ENCODE results near the gene SLC9A4. TPM values are rescaled to one million over a fixed set of nuclear protein-coding genes. Genes with fewer than 3 reads are reported as not detected.

Gene SLC9A4
- total RNA-seq, 2 experiments from 2014 or later, result 0.03 to 0.10 TPM

- CTCF ChIA-PET (ENCODE audit: unreplicated experiment), result no interaction called here
- DNase-seq (ENCODE audit: low spot score), result no peak
- no TSS peak for BruUV-seq (replicated peaks)
- no peak overlapping the region for H2AFZ ChIP-seq (ENCODE audit: low read length)
- no peaks in the 10 kb centered on the region for H4K20me1 ChIP-seq (ENCODE audit: insufficient read depth, low read length)
- POLR2A ChIA-PET, result interaction anchor here (0.6 to 1.4 kb wide), 2 partner anchors 53 to 790 kb away, joined by 3 to 6 read pairs; no protein-coding TSS in a partner anchor
- intact Hi-C loops (cut with micrococcal nuclease; ENCODE audit: unreplicated experiment), result no loop called here
- H3K9me2 ChIP-seq (ENCODE audit: insufficient read depth, low read length), result no peaks in the 10 kb centered on the region
- no peak for TF ChIP-seq CTCF (conservative IDR thresholded peaks at IDR 0.05; ENCODE audit: low read length)
- no peak for TF ChIP-seq EZH2phosphoT487 (IDR thresholded peaks at IDR 0.05; ENCODE audit: borderline replicate concordance, low read depth, low read length)
- H3K79me2 ChIP-seq (ENCODE audit: insufficient read depth, low read depth, low read length), result no peaks in the 10 kb centered on the region
- H3K4me2 ChIP-seq (ENCODE audit: low read length), result no peak overlapping the region
- H3K9me3 ChIP-seq (ENCODE audit: low read length), result no peaks in the 10 kb centered on the region
- no peak overlapping the region for H3K4me3 ChIP-seq (ENCODE audit: low read depth, low read length, poor library complexity, severe bottlenecking)
- no peaks in the 10 kb centered on the region for H3K36me3 ChIP-seq (ENCODE audit: insufficient read depth, low read length)
- no peak overlapping the region for H3K27ac ChIP-seq (ENCODE audit: low read depth, low read length, poor library complexity, severe bottlenecking)
- no peaks in the 10 kb centered on the region for H3K4me1 ChIP-seq (ENCODE audit: insufficient read depth, low read length, poor library complexity, severe bottlenecking)
Observed at GRCh38 chr2:102513355-102513939, 40.4 kb downstream of the SLC9A4 start.

GRCh38 chr2:102514061-102514785, 41.2 kb downstream of the SLC9A4 start:
- Histone ChIP-seq H3K36me3 (ENCODE audit: insufficient read depth, low read length) (no peaks in the 10 kb centered on the region), H3K79me2 (ENCODE audit: insufficient read depth, low read depth, low read length) (no peaks in the 10 kb centered on the region), H3K9me2 (ENCODE audit: insufficient read depth, low read length) (no peaks in the 10 kb centered on the region), H4K20me1 (ENCODE audit: insufficient read depth, low read length) (no peaks in the 10 kb centered on the region), H2AFZ (ENCODE audit: low read length) (no peak overlapping the region), H3K9me3 (ENCODE audit: low read length) (no peaks in the 10 kb centered on the region), H3K4me1 (ENCODE audit: insufficient read depth, low read length, poor library complexity, severe bottlenecking) (no peaks in the 10 kb centered on the region), H3K4me2 (ENCODE audit: low read length) (no peak overlapping the region), H3K27ac (ENCODE audit: low read depth, low read length, poor library complexity, severe bottlenecking) (no peak overlapping the region), H3K4me3 (ENCODE audit: low read depth, low read length, poor library complexity, severe bottlenecking) (no peak overlapping the region)
- TF ChIP-seq EZH2phosphoT487 (IDR thresholded peaks at IDR 0.05; ENCODE audit: borderline replicate concordance, low read depth, low read length) (no peak), CTCF (conservative IDR thresholded peaks at IDR 0.05; ENCODE audit: low read length) (no peak)
- no TSS peak for BruUV-seq (replicated peaks)
- intact Hi-C loops (cut with micrococcal nuclease; ENCODE audit: unreplicated experiment), result no loop called here
- no peak for DNase-seq (ENCODE audit: low spot score)
- POLR2A ChIA-PET, result interaction anchor here (0.6 kb wide), 1 partner anchor 789 kb away, joined by 6 read pairs; no protein-coding TSS in a partner anchor
- CTCF ChIA-PET (ENCODE audit: unreplicated experiment), result no interaction called here

GRCh38 chr2:102515851-102516250, 42.8 kb downstream of the SLC9A4 start:
- Histone ChIP-seq H3K4me2 (ENCODE audit: low read length) (no peak overlapping the region), H3K9me2 (ENCODE audit: insufficient read depth, low read length) (no peaks in the 10 kb centered on the region), H3K36me3 (ENCODE audit: insufficient read depth, low read length) (no peaks in the 10 kb centered on the region), H3K4me1 (ENCODE audit: insufficient read depth, low read length, poor library complexity, severe bottlenecking) (no peaks in the 10 kb centered on the region), H2AFZ (ENCODE audit: low read length) (no peak overlapping the region), H3K4me3 (ENCODE audit: low read depth, low read length, poor library complexity, severe bottlenecking) (no peak overlapping the region), H3K9me3 (ENCODE audit: low read length) (no peaks in the 10 kb centered on the region), H4K20me1 (ENCODE audit: insufficient read depth, low read length) (no peaks in the 10 kb centered on the region), H3K27ac (ENCODE audit: low read depth, low read length, poor library complexity, severe bottlenecking) (no peak overlapping the region), H3K79me2 (ENCODE audit: insufficient read depth, low read depth, low read length) (no peaks in the 10 kb centered on the region)
- ChIA-PET POLR2A (interaction anchor here (0.7 kb wide), 1 partner anchor 526 kb away, joined by 3 read pairs; no protein-coding TSS in a partner anchor), CTCF (ENCODE audit: unreplicated experiment) (no interaction called here)
- TF ChIP-seq CTCF (conservative IDR thresholded peaks at IDR 0.05; ENCODE audit: low read length), result no peak
- no peak for TF ChIP-seq EZH2phosphoT487 (IDR thresholded peaks at IDR 0.05; ENCODE audit: borderline replicate concordance, low read depth, low read length)
- no TSS peak for BruUV-seq (replicated peaks)
- intact Hi-C loops (cut with micrococcal nuclease; ENCODE audit: unreplicated experiment), result no loop called here
- no peak for DNase-seq (ENCODE audit: low spot score)
